ENCODE results near the gene KRTAP3-1. TPM values are rescaled to one million over a fixed set of nuclear protein-coding genes. Genes with fewer than 3 reads are reported as not detected.

The KRTAP3-1 gene
- total and polyA plus RNA-seq, 2 donors (not counting 3 experiments of a cell fraction or from before 2014, with no cell fraction given), result not detected

- no peak for FAIRE-seq
- CTCF ChIA-PET, result interaction anchor here (1.5 kb wide), 2 partner anchors 10 to 304 kb away, joined by 3 to 4 read pairs; no protein-coding TSS in a partner anchor
Observed at GRCh38 chr17:41018541-41018940, 9.6 kb upstream of the KRTAP3-1 start.

GRCh38 chr17:41016578-41017215, 7.8 kb upstream of the KRTAP3-1 start:
- dilution Hi-C loops (cut with MboI; ENCODE audit: extremely low pct_ligation_motif_present, low sequenced_read_pairs) (no loop called here), intact Hi-C loops (cut with micrococcal nuclease) (no loop called here)
- FAIRE-seq, result no peak
- BruUV-seq (replicated peaks), result no TSS peak
- TF ChIP-seq JUN (IDR thresholded peaks at IDR 0.05; ENCODE audit: borderline replicate concordance, insufficient read depth, insufficient read length, low read depth), result no peak
- TF ChIP-seq EZH2 (IDR thresholded peaks at IDR 0.05; ENCODE audit: borderline replicate concordance, low read depth, low read length, severe bottlenecking), result no peak
- TF ChIP-seq GATA2 (IDR thresholded peaks at IDR 0.05; ENCODE audit: insufficient read depth, insufficient read length, low read depth, low read length), result no peak
- no peak for TF ChIP-seq FOS (IDR thresholded peaks at IDR 0.05; ENCODE audit: borderline replicate concordance, insufficient read depth, low read length)
- no peak for TF ChIP-seq POLR2A (IDR thresholded peaks at IDR 0.05; ENCODE audit: low read depth, low read length)
- TF ChIP-seq, protein P1, sequence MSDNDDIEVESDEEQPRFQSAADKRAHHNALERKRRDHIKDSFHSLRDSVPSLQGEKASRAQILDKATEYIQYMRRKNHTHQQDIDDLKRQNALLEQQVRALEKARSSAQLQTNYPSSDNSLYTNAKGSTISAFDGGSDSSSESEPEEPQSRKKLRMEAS (IDR thresholded peaks at IDR 0.05; ENCODE audit: insufficient read depth, insufficient read length), result no peak
- no peak for TF ChIP-seq MYC (IDR thresholded peaks at IDR 0.05; ENCODE audit: low read depth, low read length)
- TF ChIP-seq POLR2AphosphoS5 (IDR thresholded peaks at IDR 0.05; ENCODE audit: insufficient read depth, low read depth, low read length), result no peak
- TF ChIP-seq CTCF (IDR thresholded peaks at IDR 0.05; ENCODE audit: extremely low read depth in 1 of 2, insufficient read depth in 1 of 2, low read depth in 1 of 2, low read length in 2 of 2), result no peak
- H3K9me3 ChIP-seq (replicated peaks; ENCODE audit: control insufficient read depth, insufficient read depth, low read length), result no peaks in the 10 kb centered on the region
- DNase-seq (ENCODE audit: low read depth, low spot score), result no peak
- no peak overlapping the region for H3K9ac ChIP-seq (replicated peaks; ENCODE audit: extremely low read depth, insufficient read depth, low read length)
- no peak overlapping the region for H3K4me3 ChIP-seq (replicated peaks in 1 of 3; ENCODE audit: insufficient read depth in 1 of 3, low read depth in 1 of 3, low read length in 3 of 3)
- POLR2A ChIA-PET, result no interaction called here
- no peaks in the 10 kb centered on the region for H3K79me2 ChIP-seq (ENCODE audit: control insufficient read depth, insufficient read depth, low read length)
- CTCF ChIA-PET, result no interaction called here
- H3K27me3 ChIP-seq (ENCODE audit: control insufficient read depth in 2 of 2, insufficient read depth in 2 of 2, low read length in 2 of 2), result peaks cover 0 to 1% of the 10 kb centered on the region in 2 experiments
- H3K36me3 ChIP-seq (ENCODE audit: control insufficient read depth in 2 of 2, extremely low read depth in 1 of 2, insufficient read depth in 2 of 2, low read length in 2 of 2), result no peaks in the 10 kb centered on the region
- no peak overlapping the region for H3K27ac ChIP-seq (ENCODE audit: insufficient read depth, low read depth, low read length)
- no peaks in the 10 kb centered on the region for H3K4me1 ChIP-seq (ENCODE audit: control insufficient read depth, extremely low read depth, insufficient read depth, low read length)
- H3K4me2 ChIP-seq (ENCODE audit: insufficient read depth, low read length), result no peak overlapping the region
- H3K9me1 ChIP-seq (replicated peaks; ENCODE audit: control insufficient read depth, extremely low read depth, insufficient read depth, low read length), result no peaks in the 10 kb centered on the region
- no peak overlapping the region for H2AFZ ChIP-seq (ENCODE audit: low read depth, low read length)
- H4K20me1 ChIP-seq (replicated peaks; ENCODE audit: control insufficient read depth, extremely low read depth, insufficient read depth, low read length), result no peaks in the 10 kb centered on the region

More at GRCh38 chr17:41018541-41018940, 9.6 kb upstream of the KRTAP3-1 start:
- no peaks in the 10 kb centered on the region for H4K20me1 ChIP-seq (replicated peaks; ENCODE audit: control insufficient read depth, extremely low read depth, insufficient read depth, low read length)
- BruUV-seq (replicated peaks), result no TSS peak
- no peaks in the 10 kb centered on the region for H3K9me1 ChIP-seq (replicated peaks; ENCODE audit: control insufficient read depth, extremely low read depth, insufficient read depth, low read length)
- H3K79me2 ChIP-seq (ENCODE audit: control insufficient read depth, insufficient read depth, low read length), result no peaks in the 10 kb centered on the region
- H3K9me3 ChIP-seq (replicated peaks; ENCODE audit: control insufficient read depth, insufficient read depth, low read length), result no peaks in the 10 kb centered on the region
- H2AFZ ChIP-seq (ENCODE audit: low read depth, low read length), result no peak overlapping the region
- H3K36me3 ChIP-seq (ENCODE audit: control insufficient read depth in 2 of 2, extremely low read depth in 1 of 2, insufficient read depth in 2 of 2, low read length in 2 of 2), result no peaks in the 10 kb centered on the region
- DNase-seq (ENCODE audit: low read depth, low spot score), result no peak
- POLR2A ChIA-PET, result no interaction called here
- H3K27ac ChIP-seq (ENCODE audit: insufficient read depth, low read depth, low read length), result no peak overlapping the region
- no peak overlapping the region for H3K4me3 ChIP-seq (replicated peaks in 1 of 3; ENCODE audit: insufficient read depth in 1 of 3, low read depth in 1 of 3, low read length in 3 of 3)
- no peak overlapping the region for H3K9ac ChIP-seq (replicated peaks; ENCODE audit: extremely low read depth, insufficient read depth, low read length)
- H3K27me3 ChIP-seq (ENCODE audit: control insufficient read depth in 2 of 2, insufficient read depth in 2 of 2, low read length in 2 of 2), result no peaks in the 10 kb centered on the region
- H3K4me1 ChIP-seq (ENCODE audit: control insufficient read depth, extremely low read depth, insufficient read depth, low read length), result no peaks in the 10 kb centered on the region
- H3K4me2 ChIP-seq (ENCODE audit: insufficient read depth, low read length), result no peak overlapping the region
- intact Hi-C loops (cut with micrococcal nuclease), result no loop called here
- TF ChIP-seq, protein P1 (IDR thresholded peaks at IDR 0.05; ENCODE audit: insufficient read depth, insufficient read length), result no peak
- TF ChIP-seq EZH2 (IDR thresholded peaks at IDR 0.05; ENCODE audit: borderline replicate concordance, low read depth, low read length, severe bottlenecking), result no peak
- dilution Hi-C loops (cut with MboI; ENCODE audit: extremely low pct_ligation_motif_present, low sequenced_read_pairs), result no loop called here
